Stimulated activated naive CD4-positive, alpha-beta T cell treated with Interleukin-2 at 50 U/mL for 16 hours (primary cell): ENCODE measurements around the gene RPRD2.

ENCODE experiments used
- DNase-seq: peaks from one replicate; lab custom pipeline; 2025; lab: John Stamatoyannopoulos, UW

The RPRD2 gene

GRCh38 chr1:150514913-150515327, 151.0 kb downstream of the RPRD2 start:
- no peak for DNase-seq

GRCh38 chr1:150515328-150516049, 151.5 kb downstream of the RPRD2 start, which contains the start of gene FALEC:
FALEC (plus strand) TSS chr1:150515752.
- peak; percentile 91 for DNase-seq

- peak; percentile 3 for DNase-seq
Measured at GRCh38 chr1:150516050-150516591, 152.2 kb downstream of the RPRD2 start.

- DNase-seq = no peak
Measured at GRCh38 chr1:150516616-150517015, 152.7 kb downstream of the RPRD2 start.

- no peak for DNase-seq
Measured at GRCh38 chr1:150521196-150521968, 157.4 kb downstream of the RPRD2 start.

GRCh38 chr1:150525348-150525747, 161.4 kb downstream of the RPRD2 start:
- DNase-seq = no peak
